Lung (tissue), 12 donors: ENCODE results near the gene HERPUD2. TPM values are rescaled to one million over a fixed set of nuclear protein-coding genes. Genes with fewer than 3 reads are reported as not detected.
"Not testable (repeated sequence)": the region's sequence is repeated elsewhere in the genome, so short reads cannot be mapped to it uniquely, and the experiment has no call there.

Experiments used
- ATAC-seq: fragments of 200-7000 bp; cut with Tn5 transposase; one replicate; pipeline ENCODE4 v1.9.1; 2020; ENCODE audit warnings: moderate number of reproducible peaks; ENCODE audit not compliant: insufficient read depth, low FRiP score
- DNase-seq, 3 donors: peaks; one replicate each; pipeline ENCODE4 v3.0.0-alpha.2; 2013 to 2017
- H3K27ac ChIP-seq, 2 donors: one replicate each; pipeline ENCODE4 v1.5.1; 2013; ENCODE audit warnings: mild to moderate bottlenecking in 2 of 2, moderate library complexity in 2 of 2, control low read depth in 1 of 2, inconsistent platforms in 1 of 2, low read depth in 1 of 2, low read length in 1 of 2
- H3K27me3 ChIP-seq, 3 donors: one replicate each; pipeline ENCODE4 v1.5.1; 2013; ENCODE audit warnings: low read length in 2 of 3; ENCODE audit not compliant: control insufficient read depth in 3 of 3, insufficient read depth in 3 of 3
- H3K36me3 ChIP-seq, 4 donors: one replicate each; pipeline ENCODE4 v1.5.1; 2013; ENCODE audit warnings: low read length in 4 of 4, mild to moderate bottlenecking in 1 of 4, moderate library complexity in 1 of 4; ENCODE audit not compliant: control insufficient read depth in 4 of 4, insufficient read depth in 4 of 4
- H3K4me1 ChIP-seq, 5 donors: one replicate each; pipeline ENCODE4 v1.5.1; 2013; ENCODE audit warnings: low read length in 5 of 5, mild to moderate bottlenecking in 2 of 5, moderate library complexity in 1 of 5; ENCODE audit not compliant: control insufficient read depth in 5 of 5, insufficient read depth in 5 of 5
- H3K4me3 ChIP-seq: one replicate; pipeline ENCODE4 v1.5.1; 2013; ENCODE audit warnings: mild to moderate bottlenecking, control low read depth, moderate library complexity
- H3K9ac ChIP-seq, 2 donors: one replicate each; pipeline ENCODE4 v1.5.1; 2013; ENCODE audit warnings: low read length in 2 of 2, control low read depth in 1 of 2; ENCODE audit not compliant: insufficient read depth in 1 of 2
- H3K9me3 ChIP-seq, 4 donors: one replicate each; pipeline ENCODE4 v1.5.1; 2013; ENCODE audit warnings: low read length in 3 of 4, mild to moderate bottlenecking in 1 of 4, moderate library complexity in 1 of 4; ENCODE audit not compliant: control insufficient read depth in 4 of 4, insufficient read depth in 3 of 4
- CTCF ChIP-seq: IDR thresholded peaks from 2 replicates; pipeline ENCODE4 v1.5.1; 2012; ENCODE audit warnings: mild to moderate bottlenecking; ENCODE audit errors: control extremely low read depth, extremely low read depth
- WGBS, 2 donors: extraction: QIAGEN DNeasy Blood & Tissue Kit; methylation state at CpG; one replicate each; pipeline ENCODE4 v1.1.7; 2013; 5-methylcytosine and 5-hydroxymethylcytosine counted together
- polyA plus RNA-seq, 2 donors: library from polyadenylated mRNA; stranded (reverse); fragments of 200-250 nt; gene quantifications; one replicate each; pipeline ENCODE4 v1.2.1, GENCODE V29; 2013
- total RNA-seq, 2 donors: library from RNA; depleted of rRNA in 1 of 2; stranded (reverse); fragments of >200 nt in 1 of 2; gene quantifications; one replicate each; pipeline ENCODE4 v1.2.1, GENCODE V29; 2014 to 2021
- donor health status: control.
- donor health status: control.
- donor health status: Bipolar disorder and iron deficiency.
- donor health status: healthy.
- donor health status: DM: yes; HTN: yes; CAD: no.

HERPUD2 gene
- total and polyA plus RNA-seq, 4 donors: 10.4 to 32.2 (median 21.8) TPM

- no peak for DNase-seq
- Histone ChIP-seq H3K4me1 (peaks cover 0 to 3% (median 0%) of the 10 kb centered on the region in 5 donors), H3K9me3 (no peaks in the 10 kb centered on the region), H3K27ac (no peak overlapping the region), H3K9ac (no peak overlapping the region), H3K4me3 (no peak overlapping the region), H3K27me3 (no peaks in the 10 kb centered on the region), H3K36me3 (no peaks in the 10 kb centered on the region)
- TF ChIP-seq CTCF: no peak
- 88% methylated on average over 4 of the region's 4 CpGs for WGBS, 2 donors
- ATAC-seq: no peak
Measured at GRCh38 chr7:35588647-35589046, 106.3 kb downstream of the HERPUD2 start.

GRCh38 chr7:35584990-35585389 lies 109.9 kb downstream of the HERPUD2 start:
- peaks cover 0 to 2% (median 0%) of the 10 kb centered on the region in 5 donors for H3K4me1 ChIP-seq
- H3K4me3 ChIP-seq: no peak overlapping the region
- no peaks in the 10 kb centered on the region for H3K36me3 ChIP-seq
- ATAC-seq (no peak), DNase-seq (no peak)
- H3K27me3 ChIP-seq: no peaks in the 10 kb centered on the region
- no peak overlapping the region for H3K9ac ChIP-seq
- H3K27ac ChIP-seq: no peak overlapping the region
- H3K9me3 ChIP-seq: peaks cover 0 to 2% (median under 1%) of the 10 kb centered on the region in 4 donors
- no peak for TF ChIP-seq CTCF
- WGBS, 2 donors: 63 to 83% methylated on average over 2 of the region's 2 CpGs

GRCh38 chr7:35584533-35584932 lies 110.4 kb downstream of the HERPUD2 start:
- 84 to 87% methylated on average over 3 of the region's 3 CpGs for WGBS, 2 donors
- H3K27me3 ChIP-seq, H3K4me3 ChIP-seq, H3K9ac ChIP-seq, H3K27ac ChIP-seq, H3K9me3 ChIP-seq, DNase-seq, H3K36me3 ChIP-seq, H3K4me1 ChIP-seq, ATAC-seq: not testable (repeated sequence)

Other genes starting within 250 kb of the HERPUD2 start
- gene SEPTIN7, start 105.9 kb upstream of the HERPUD2 start, total RNA-seq: 100 to 1,000 TPM; 130 to 296 TPM
- 100 to 1,000 TPM; 101 to 133 TPM for gene SEPTIN7, start 105.9 kb upstream of the HERPUD2 start, polyA plus RNA-seq